Esophagus muscularis mucosa (tissue), 4 donors: ENCODE results near the gene PCDHAC2. TPM values are rescaled to one million over a fixed set of nuclear protein-coding genes. Genes with fewer than 3 reads are reported as not detected.

ENCODE experiments used
- DNase-seq: peaks from one replicate; pipeline ENCODE4 v3.0.0-alpha.2; 2017; ENCODE audit errors: extremely low spot score
- H3K27ac ChIP-seq, 4 donors: fragments of 200-600 bp; sonication (generic); replicated peaks in 1 of 4; 1 replicate in 3 of 4; 2 replicates in 1 of 4; pipeline ENCODE4 v1.5.1; 2016 to 2019; ENCODE audit warnings: mild to moderate bottlenecking in 1 of 4
- H3K27me3 ChIP-seq, 4 donors: fragments of 200-600 bp; sonication (generic); one replicate each; pipeline versions ENCODE4 v1.5.1 to v1.6.0; 2016 to 2019
- H3K36me3 ChIP-seq, 4 donors: fragments of 200-600 bp; sonication (generic); one replicate each; pipeline ENCODE4 v1.5.1; 2016 to 2019
- H3K4me1 ChIP-seq, 4 donors: fragments of 200-600 bp; sonication (generic); one replicate each; pipeline ENCODE4 v1.5.1; 2016 to 2019
- H3K4me3 ChIP-seq, 4 donors: fragments of 200-600 bp; sonication (generic); 1 replicate in 2 of 4; 2 replicates in 2 of 4; pipeline ENCODE4 v1.5.1; 2016 to 2019; ENCODE audit warnings: mild to moderate bottlenecking in 4 of 4, moderate library complexity in 1 of 4
- H3K9me3 ChIP-seq, 4 donors: fragments of 200-600 bp; sonication (generic); 1 replicate in 3 of 4; 2 replicates in 1 of 4; pipeline ENCODE4 v1.5.1; 2016 to 2019
- EP300 ChIP-seq: sonication (generic); formaldehyde crosslinking; IDR thresholded peaks from one replicate; pipeline ENCODE4 v1.6.1; 2017; ENCODE audit warnings: antibody characterized with exemption
- POLR2A ChIP-seq: fragments of 450-650 bp; IDR thresholded peaks from one replicate; pipeline ENCODE4 v1.6.1; 2017; ENCODE audit warnings: antibody characterized with exemption, moderate library complexity, mild to moderate bottlenecking, low read depth
- POLR2AphosphoS5 ChIP-seq, 2 donors: sonication (generic); formaldehyde crosslinking; IDR thresholded peaks; one replicate each; pipeline ENCODE4 v1.6.1; 2017; ENCODE audit warnings: antibody characterized with exemption in 2 of 2
- WGBS: methylation state at CpG from one replicate; pipeline ENCODE4 v1.1.5; 2018; 5-methylcytosine and 5-hydroxymethylcytosine counted together
- intact Hi-C: fragments of 100-400 bp; cut with DNase I; formaldehyde crosslinking; loops from one replicate; pipeline ENCODE4 v1.15.1; 2023
- total RNA-seq, 4 donors: library from RNA; depleted of rRNA; stranded (reverse); fragments of >200 nt; gene quantifications; one replicate each; pipeline versions ENCODE4 v1.1.0 to v1.2.1, GENCODE V29; 2016
- TF ChIP-seq, protein P1 (sequence below), 3 experiments: fragments of 200-600 bp in 2 of 3; fragments of 450-650 bp in 1 of 3; sonication (generic) in 2 of 3; IDR thresholded peaks; one replicate each; pipeline ENCODE4 v1.5.1; 2017 to 2019; ENCODE audit warnings: antibody characterized with exemption in 3 of 3, mild to moderate bottlenecking in 2 of 3, moderate library complexity in 1 of 3

The PCDHAC2 gene
- total RNA-seq, 4 donors from 2014 or later: 8.8 to 26.6 (median 18.0) TPM

DNA sequence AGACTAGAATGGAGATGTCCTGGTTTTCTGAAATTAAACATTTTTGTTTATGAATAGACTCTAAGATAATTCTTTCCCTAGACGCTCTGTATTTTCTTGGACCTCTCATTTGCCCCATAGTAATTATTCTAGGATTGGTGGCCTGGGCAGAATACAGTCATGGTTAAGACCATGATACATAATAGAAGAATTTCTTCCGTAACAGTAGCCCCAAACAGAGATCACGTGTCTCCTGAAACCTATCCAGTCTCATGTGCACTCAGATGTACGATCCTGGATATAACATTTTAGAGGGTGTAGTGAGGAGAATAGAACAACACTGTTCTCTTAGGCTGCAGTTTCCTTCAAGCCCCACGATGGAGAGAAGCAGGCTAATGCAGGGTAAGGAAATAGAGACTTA, 22.3 kb downstream of the PCDHAC2 start:
- H3K9me3 ChIP-seq: no peaks in the 10 kb centered on the region
- no peak for DNase-seq
- no peaks in the 10 kb centered on the region for H3K36me3 ChIP-seq
- no peak for TF ChIP-seq POLR2AphosphoS5 (IDR thresholded peaks at IDR 0.05)
- no peak for TF ChIP-seq POLR2A
- TF ChIP-seq EP300: no peak
- TF ChIP-seq, protein P1, sequence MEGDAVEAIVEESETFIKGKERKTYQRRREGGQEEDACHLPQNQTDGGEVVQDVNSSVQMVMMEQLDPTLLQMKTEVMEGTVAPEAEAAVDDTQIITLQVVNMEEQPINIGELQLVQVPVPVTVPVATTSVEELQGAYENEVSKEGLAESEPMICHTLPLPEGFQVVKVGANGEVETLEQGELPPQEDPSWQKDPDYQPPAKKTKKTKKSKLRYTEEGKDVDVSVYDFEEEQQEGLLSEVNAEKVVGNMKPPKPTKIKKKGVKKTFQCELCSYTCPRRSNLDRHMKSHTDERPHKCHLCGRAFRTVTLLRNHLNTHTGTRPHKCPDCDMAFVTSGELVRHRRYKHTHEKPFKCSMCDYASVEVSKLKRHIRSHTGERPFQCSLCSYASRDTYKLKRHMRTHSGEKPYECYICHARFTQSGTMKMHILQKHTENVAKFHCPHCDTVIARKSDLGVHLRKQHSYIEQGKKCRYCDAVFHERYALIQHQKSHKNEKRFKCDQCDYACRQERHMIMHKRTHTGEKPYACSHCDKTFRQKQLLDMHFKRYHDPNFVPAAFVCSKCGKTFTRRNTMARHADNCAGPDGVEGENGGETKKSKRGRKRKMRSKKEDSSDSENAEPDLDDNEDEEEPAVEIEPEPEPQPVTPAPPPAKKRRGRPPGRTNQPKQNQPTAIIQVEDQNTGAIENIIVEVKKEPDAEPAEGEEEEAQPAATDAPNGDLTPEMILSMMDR (IDR thresholded peaks at IDR 0.05): no peak
- H3K27ac ChIP-seq: peak overlapping the region in 3 of 4 donors; percentile 21 to 49 (median 49)
- intact Hi-C loops: no loop called here
- H3K27me3 ChIP-seq: no peaks in the 10 kb centered on the region
- H3K4me3 ChIP-seq: no peak overlapping the region
- WGBS: 64% methylated on average over 5 of the region's 5 CpGs
- peaks cover 0 to 20% (median 13%) of the 10 kb centered on the region in 4 donors for H3K4me1 ChIP-seq

DNA sequence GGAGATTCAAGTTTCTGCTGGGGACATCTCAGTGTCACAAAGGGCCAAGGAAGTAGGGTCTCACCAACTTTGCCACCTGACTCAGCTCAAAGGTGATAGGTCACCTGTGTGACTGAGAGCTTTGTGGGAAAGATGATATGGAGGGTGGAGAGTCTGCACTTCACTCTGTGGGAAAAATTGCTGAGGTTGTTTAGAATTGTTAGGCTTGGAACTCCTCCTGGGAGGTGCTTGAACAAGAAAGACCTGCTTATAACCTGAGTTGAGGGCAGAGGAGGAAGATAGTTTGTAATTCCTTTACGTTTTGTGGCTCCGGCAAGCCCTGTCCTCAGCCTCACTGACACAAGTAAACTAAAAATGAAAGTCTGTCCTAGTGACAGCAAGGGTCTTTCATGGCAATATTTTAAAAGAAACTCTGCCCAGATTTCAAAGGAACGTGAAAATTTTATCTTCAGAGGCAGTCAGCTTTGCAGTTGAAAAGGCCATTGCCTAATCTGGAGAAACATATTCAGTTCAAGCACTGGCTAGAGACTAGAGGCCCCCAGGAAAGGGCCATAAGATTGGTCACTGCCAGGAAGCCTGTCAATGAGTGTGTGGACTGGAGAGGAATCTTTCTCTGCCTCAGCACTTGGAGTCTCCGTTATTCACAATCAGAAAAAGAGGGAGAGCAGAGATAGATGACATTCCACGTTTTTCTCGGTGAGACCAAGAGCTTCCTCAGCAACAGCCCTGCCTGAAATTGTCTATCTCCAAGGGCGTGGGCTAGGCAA, 23.2 kb downstream of the PCDHAC2 start:
- Histone ChIP-seq H3K4me3 (no peak overlapping the region), H3K36me3 (no peaks in the 10 kb centered on the region), H3K27me3 (no peaks in the 10 kb centered on the region), H3K9me3 (no peaks in the 10 kb centered on the region), H3K4me1 (peaks cover 0 to 20% (median 13%) of the 10 kb centered on the region in 4 donors), H3K27ac (no peak overlapping the region)
- 56% methylated on average over 7 of the region's 7 CpGs for WGBS
- TF ChIP-seq, protein P1 (IDR thresholded peaks at IDR 0.05): no peak
- TF ChIP-seq POLR2AphosphoS5 (IDR thresholded peaks at IDR 0.05): no peak
- TF ChIP-seq POLR2A: no peak
- TF ChIP-seq EP300: no peak
- intact Hi-C loops: no loop called here
- no peak for DNase-seq

DNA sequence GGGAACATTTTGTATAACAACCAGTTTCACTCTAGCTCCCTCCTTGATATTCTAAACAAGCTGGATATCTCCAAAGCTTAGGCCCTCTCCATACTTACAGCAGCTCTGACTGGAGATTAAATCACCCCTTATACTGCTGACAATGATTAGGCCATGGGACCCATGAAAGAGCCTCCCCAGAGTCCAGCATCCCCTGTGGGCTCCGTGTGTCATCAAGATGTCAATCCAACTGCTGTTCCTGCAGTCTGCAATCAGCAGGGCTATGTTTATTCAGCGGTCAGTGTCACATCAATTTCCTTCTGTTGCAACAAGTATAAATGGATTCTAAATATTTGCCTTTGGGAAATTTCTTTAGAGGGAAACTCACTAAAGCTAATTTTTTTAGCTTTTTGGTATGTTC, 26.6 kb downstream of the PCDHAC2 start:
- H3K4me1 ChIP-seq: peaks cover 0 to 13% (median 4%) of the 10 kb centered on the region in 4 donors
- H3K27ac ChIP-seq: no peak overlapping the region
- WGBS: 71% methylated on average over 2 of the region's 2 CpGs
- no peak for DNase-seq
- no peak overlapping the region for H3K4me3 ChIP-seq
- no peaks in the 10 kb centered on the region for H3K9me3 ChIP-seq
- intact Hi-C loops: no loop called here
- H3K27me3 ChIP-seq: no peaks in the 10 kb centered on the region
- no peak for TF ChIP-seq EP300
- no peak for TF ChIP-seq POLR2AphosphoS5 (IDR thresholded peaks at IDR 0.05)
- TF ChIP-seq, protein P1 (IDR thresholded peaks at IDR 0.05): no peak
- no peak for TF ChIP-seq POLR2A
- H3K36me3 ChIP-seq: no peaks in the 10 kb centered on the region

DNA sequence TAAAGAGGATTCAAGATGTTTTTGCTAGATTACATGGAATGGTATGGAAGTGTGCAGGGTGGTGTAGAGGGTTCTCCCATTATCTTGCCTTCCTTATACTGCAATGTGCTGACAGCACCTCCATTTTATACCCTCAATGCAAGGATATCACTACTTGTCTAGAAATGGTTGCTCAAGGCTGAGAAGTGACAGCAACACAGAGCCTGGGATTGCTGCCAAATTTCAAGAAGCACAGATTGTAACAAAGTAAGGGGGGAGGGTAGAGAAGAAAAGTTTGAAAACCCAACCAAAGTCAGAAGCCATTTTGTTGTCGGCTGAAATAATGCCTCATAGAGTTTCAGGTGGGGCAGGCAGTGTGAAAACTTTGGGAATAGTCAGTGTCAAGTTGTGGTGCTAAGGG, 29.8 kb downstream of the PCDHAC2 start:
- Histone ChIP-seq H3K4me3 (no peak overlapping the region), H3K36me3 (no peaks in the 10 kb centered on the region), H3K9me3 (no peaks in the 10 kb centered on the region), H3K4me1 (peaks cover 0 to 9% (median 5%) of the 10 kb centered on the region in 4 donors), H3K27me3 (no peaks in the 10 kb centered on the region), H3K27ac (no peak overlapping the region)
- WGBS: 77% methylated on average over 1 of the region's 1 CpG
- DNase-seq: no peak
- intact Hi-C loops: no loop called here
- TF ChIP-seq EP300 (no peak), POLR2A (no peak), POLR2AphosphoS5 (IDR thresholded peaks at IDR 0.05) (no peak)
- TF ChIP-seq, protein P1 (IDR thresholded peaks at IDR 0.05): no peak
